ENCODE results near the gene CYSTM1. TPM values are rescaled to one million over a fixed set of nuclear protein-coding genes. Genes with fewer than 3 reads are reported as not detected.

CYSTM1 gene
- 35.7 and 42.6 TPM in 2 replicates for total RNA-seq

DNA sequence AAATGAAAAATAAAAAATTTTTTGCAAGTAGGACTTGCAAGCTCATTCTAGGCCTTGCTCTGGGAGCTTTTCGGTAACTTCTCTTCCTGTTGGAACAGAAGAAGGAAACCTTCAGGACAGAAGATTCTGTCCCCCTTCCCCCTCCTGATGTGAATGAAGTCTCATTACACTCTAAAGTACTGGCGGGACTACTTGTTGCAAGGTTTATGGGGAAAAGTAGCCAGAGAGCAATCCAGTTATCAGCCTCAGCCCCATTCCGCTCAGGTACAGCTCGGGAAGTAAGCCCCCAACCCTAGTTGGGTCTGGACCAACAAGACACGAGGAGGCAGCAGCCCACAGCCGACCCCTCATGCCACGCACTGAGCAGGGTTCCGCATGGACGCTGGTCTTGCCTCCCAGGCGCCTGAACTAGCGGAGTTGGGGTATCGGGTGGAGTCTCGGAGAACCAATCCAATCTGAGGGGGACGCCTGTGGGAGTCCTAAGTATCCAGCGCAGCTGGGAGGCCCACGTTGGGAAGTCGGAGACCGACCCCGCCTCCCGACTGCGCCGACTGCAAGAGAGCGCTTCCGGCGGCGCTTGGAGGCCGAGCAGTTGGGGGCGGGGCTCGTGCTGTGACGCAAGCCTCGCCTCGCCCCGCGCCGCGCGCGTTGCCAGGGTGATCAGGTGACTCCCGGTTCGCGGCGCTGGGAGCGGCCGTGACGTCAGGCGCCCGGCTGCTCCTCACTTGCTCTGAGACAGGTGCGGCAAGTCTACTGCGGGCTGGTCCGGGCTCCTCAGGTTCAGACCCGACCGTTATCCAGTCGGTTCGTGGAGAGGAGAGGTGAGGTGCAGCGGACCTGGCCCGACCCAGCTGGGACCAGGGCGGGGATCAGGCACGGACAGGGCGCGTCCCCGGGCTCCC, at the start of gene CYSTM1:
TSS of gene CYSTM1 (plus strand) at position 724 of the 902 bp plus-strand sequence. CDS start 19,278 bp downstream, outside the sequence.

GRCh38 chr5:140125637-140126036, 49.4 kb upstream of the CYSTM1 start, which contains the start of gene IGIP:
Gene IGIP (plus strand): TSS chr5:140125937. CDS start chr5:140128477, 2,540 bp downstream.

Other genes starting within 250 kb of the CYSTM1 start
- gene NRG2, start 131.9 kb upstream of the CYSTM1 start, total RNA-seq: 0.05 and 0.12 TPM in 2 replicates
- gene PURA, start 61.1 kb upstream of the CYSTM1 start, total RNA-seq: 13.4 and 15.7 TPM in 2 replicates
- gene IGIP, start 49.3 kb upstream of the CYSTM1 start, total RNA-seq: 6.1 and 6.6 TPM in 2 replicates
- gene PFDN1, start 127.9 kb downstream of the CYSTM1 start, total RNA-seq: 44.3 and 59.7 TPM in 2 replicates
- 1.0 and 1.9 TPM in 2 replicates for gene HBEGF, start 171.4 kb downstream of the CYSTM1 start, total RNA-seq
- gene SLC4A9, start 185.0 kb downstream of the CYSTM1 start, total RNA-seq: not detected in 2 replicates
- 34.6 and 55.5 TPM in 2 replicates for gene ANKHD1, start 226.6 kb downstream of the CYSTM1 start, total RNA-seq